ENCODE data around the gene RFT1.

Gene RFT1

GRCh38 chr3:53166206-53166605, 36.0 kb upstream of the RFT1 start:
- H3K4me3 ChIP-seq, result no peak overlapping the region
- H3K27ac ChIP-seq, result peak overlapping the region in 12 of 21 experiments; percentile 33 to 84 (median 62)

- peak overlapping the region in 9 of 21 experiments; percentile 0 to 98 (median 35) for H3K27ac ChIP-seq
These were observed 34.7 kb upstream of the RFT1 start for GRCh38 chr3:53164911-53165310.

GRCh38 chr3:53163444-53164387, 33.5 kb upstream of the RFT1 start:
- Histone ChIP-seq H3K27ac (peak overlapping the region in 13 of 21 experiments; percentile 8 to 98 (median 92)), H3K4me3 (peak overlapping the region in 3 of 7 experiments; percentile 5 to 88 (median 68))

More at GRCh38 chr3:53164911-53165310, 34.7 kb upstream of the RFT1 start:
- no peak overlapping the region for H3K4me3 ChIP-seq

- Histone ChIP-seq H3K27ac (peak overlapping the region in 18 of 21 experiments; percentile 8 to 98 (median 92)), H3K4me3 (peak overlapping the region; percentile 66 to 95 (median 88))
These were observed 32.6 kb upstream of the RFT1 start for GRCh38 chr3:53162672-53163443.

GRCh38 chr3:53161820-53162671, 31.8 kb upstream of the RFT1 start:
- peak overlapping the region; percentile 66 to 95 (median 88) for H3K4me3 ChIP-seq
- H3K27ac ChIP-seq, result peak overlapping the region; percentile 74 to 98 (median 91)

- Histone ChIP-seq H3K4me3 (peak overlapping the region; percentile 66 to 95 (median 88)), H3K27ac (peak overlapping the region; percentile 74 to 98 (median 91))
These were observed 31.2 kb upstream of the RFT1 start for GRCh38 chr3:53161450-53161819.

GRCh38 chr3:53160660-53161449, 30.6 kb upstream of the RFT1 start, which contains the start of gene PRKCD:
PRKCD (plus strand) TSS chr3:53161209; CDS start chr3:53178423, 17,214 bp downstream.
- Histone ChIP-seq H3K27ac (peak within 1 kb of the TSS; percentile 74 to 98 (median 91)), H3K4me3 (peak within 1 kb of the TSS; percentile 66 to 95 (median 88))

GRCh38 chr3:53160061-53160659, 29.9 kb upstream of the RFT1 start:
- H3K27ac ChIP-seq, result peak overlapping the region in 20 of 21 experiments; percentile 74 to 98 (median 87)
- H3K4me3 ChIP-seq, result peak overlapping the region; percentile 66 to 95 (median 88)

GRCh38 chr3:53159156-53160060, 29.2 kb upstream of the RFT1 start:
- peak overlapping the region in 4 of 21 experiments; percentile 4 to 98 (median 89) for H3K27ac ChIP-seq

GRCh38 chr3:53158765-53159155, 28.5 kb upstream of the RFT1 start:
- no peak overlapping the region for H3K4me3 ChIP-seq
- peak overlapping the region in 1 of 21 experiments; percentile 4 for H3K27ac ChIP-seq

More at GRCh38 chr3:53159156-53160060, 29.2 kb upstream of the RFT1 start:
- no peak overlapping the region for H3K4me3 ChIP-seq

- no peak overlapping the region for H3K27ac ChIP-seq
- no peak overlapping the region for H3K4me3 ChIP-seq
These were observed 27.8 kb upstream of the RFT1 start for GRCh38 chr3:53157974-53158580.

GRCh38 chr3:53156368-53156834, 26.2 kb upstream of the RFT1 start:
- Histone ChIP-seq H3K4me3 (no peak overlapping the region), H3K27ac (no peak overlapping the region)

- Histone ChIP-seq H3K4me3 (no peak overlapping the region), H3K27ac (no peak overlapping the region)
These were observed 25.5 kb upstream of the RFT1 start for GRCh38 chr3:53155760-53156159.

GRCh38 chr3:53154881-53155285, 24.6 kb upstream of the RFT1 start:
- no peak overlapping the region for H3K4me3 ChIP-seq

GRCh38 chr3:53153980-53154379, 23.7 kb upstream of the RFT1 start:
- H3K27ac ChIP-seq, result no peak overlapping the region
- H3K4me3 ChIP-seq, result no peak overlapping the region

More at GRCh38 chr3:53154881-53155285, 24.6 kb upstream of the RFT1 start:
- no peak overlapping the region for H3K27ac ChIP-seq

- H3K4me3 ChIP-seq, result no peak overlapping the region
- H3K27ac ChIP-seq, result no peak overlapping the region
These were observed 23.1 kb upstream of the RFT1 start for GRCh38 chr3:53153264-53153823.
